GM18873 (cell line): Measurements from ENCODE around the gene SLC1A2.
"Not testable (repeated sequence)": the region's sequence is repeated elsewhere in the genome, so short reads cannot be mapped to it uniquely, and the experiment has no call there.

Source experiments
- ATAC-seq: cut with Tn5 transposase; IDR thresholded peaks from one replicate; pipeline ENCODE4 v1.9.1; 2021; ENCODE audit warnings: mild to moderate bottlenecking, moderate library complexity, moderate number of reproducible peaks; ENCODE audit not compliant: unreplicated experiment, low FRiP score

SLC1A2 gene

DNA sequence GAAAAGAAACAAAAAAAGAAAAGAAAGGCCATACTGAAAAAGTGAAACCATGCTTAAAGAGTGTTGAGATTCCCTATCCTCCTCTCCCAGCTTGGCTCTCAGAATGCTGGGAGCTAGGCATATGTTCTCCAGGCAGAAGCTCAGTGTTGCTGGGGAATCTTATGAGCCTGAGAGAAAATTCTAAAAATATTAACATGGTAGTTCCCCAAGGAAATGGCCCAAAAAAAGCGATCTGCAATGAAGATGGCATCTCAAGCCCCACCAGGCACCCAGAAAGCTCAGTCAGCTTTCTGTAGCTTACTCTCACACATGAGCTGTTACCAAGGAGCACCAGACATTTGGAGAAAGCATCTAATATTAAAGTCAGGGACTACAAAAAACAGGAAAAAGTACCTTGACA is 185.8 kb downstream of the SLC1A2 start:
- ATAC-seq: no peak

GRCh38 chr11:35232891-35233330 is 186.4 kb downstream of the SLC1A2 start:
- no peak for ATAC-seq

DNA sequence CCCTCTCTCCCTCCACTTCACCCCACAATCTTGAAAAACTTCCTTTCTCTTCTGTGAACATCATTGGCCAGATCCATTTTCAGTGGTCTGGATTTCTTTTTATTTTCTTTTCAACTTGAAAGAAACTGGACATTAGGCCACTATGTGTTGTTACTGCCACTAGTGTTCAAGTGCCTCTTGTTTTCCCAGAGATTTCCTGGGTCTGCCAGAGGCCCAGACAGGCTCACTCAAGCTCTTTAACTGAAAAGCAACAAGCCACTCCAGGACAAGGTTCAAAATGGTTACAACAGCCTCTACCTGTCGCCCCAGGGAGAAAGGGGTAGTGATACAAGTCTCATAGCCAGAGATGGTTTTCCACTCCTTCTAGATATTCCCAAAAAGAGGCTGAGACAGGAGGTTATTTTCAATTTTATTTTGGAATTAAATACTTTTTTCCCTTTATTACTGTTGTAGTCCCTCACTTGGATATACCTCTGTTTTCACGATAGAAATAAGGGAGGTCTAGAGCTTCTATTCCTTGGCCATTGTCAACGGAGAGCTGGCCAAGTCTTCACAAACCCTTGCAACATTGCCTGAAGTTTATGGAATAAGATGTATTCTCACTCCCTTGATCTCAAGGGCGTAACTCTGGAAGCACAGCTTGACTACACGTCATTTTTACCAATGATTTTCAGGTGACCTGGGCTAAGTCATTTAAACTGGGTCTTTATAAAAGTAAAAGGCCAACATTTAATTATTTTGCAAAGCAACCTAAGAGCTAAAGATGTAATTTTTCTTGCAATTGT is 188.1 kb downstream of the SLC1A2 start:
- no peak for ATAC-seq

- no peak for ATAC-seq
Observed at GRCh38 chr11:35230388-35230787, 189.0 kb downstream of the SLC1A2 start.

DNA sequence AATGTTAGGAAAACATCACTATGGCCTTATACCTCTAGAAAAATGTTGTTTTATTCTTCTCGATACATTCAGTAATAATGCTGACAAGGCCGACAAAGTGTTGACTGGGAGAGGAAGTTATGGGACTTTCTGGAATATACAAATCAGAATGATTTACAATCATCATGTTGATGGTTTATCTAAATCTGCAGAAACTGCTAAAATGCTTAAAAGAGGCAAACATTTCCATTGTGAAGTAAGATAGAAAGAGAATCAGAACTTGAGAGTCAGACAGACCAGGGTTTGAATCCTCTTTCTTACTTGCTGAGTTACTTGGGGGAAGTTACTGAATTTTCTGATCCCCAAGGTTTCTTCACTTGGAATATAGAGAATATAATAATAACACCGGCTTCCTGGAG is 191.0 kb downstream of the SLC1A2 start:
- ATAC-seq: no peak

- ATAC-seq: no peak
Observed at GRCh38 chr11:35227576-35228327, 191.6 kb downstream of the SLC1A2 start.

DNA sequence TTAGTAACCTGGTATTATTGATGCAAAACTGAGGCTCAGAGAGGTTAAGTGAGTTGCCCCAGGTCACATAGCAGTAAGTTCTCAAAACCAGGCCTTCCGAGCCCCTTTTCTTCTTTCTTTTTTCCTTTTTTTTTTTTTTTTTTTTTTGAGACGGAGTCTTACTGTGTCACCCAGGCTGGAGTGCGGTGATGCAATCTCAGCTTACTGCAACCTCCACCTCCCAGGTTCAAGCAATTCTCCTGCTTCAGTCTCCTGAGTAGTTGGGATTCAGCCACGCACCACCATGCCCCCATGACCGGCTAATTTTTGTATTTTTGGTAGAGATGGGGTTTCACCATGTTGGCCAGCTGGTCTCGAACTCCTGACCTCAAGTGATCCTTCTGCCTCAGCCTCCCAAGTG is 192.6 kb downstream of the SLC1A2 start:
- ATAC-seq: not testable (repeated sequence)

DNA sequence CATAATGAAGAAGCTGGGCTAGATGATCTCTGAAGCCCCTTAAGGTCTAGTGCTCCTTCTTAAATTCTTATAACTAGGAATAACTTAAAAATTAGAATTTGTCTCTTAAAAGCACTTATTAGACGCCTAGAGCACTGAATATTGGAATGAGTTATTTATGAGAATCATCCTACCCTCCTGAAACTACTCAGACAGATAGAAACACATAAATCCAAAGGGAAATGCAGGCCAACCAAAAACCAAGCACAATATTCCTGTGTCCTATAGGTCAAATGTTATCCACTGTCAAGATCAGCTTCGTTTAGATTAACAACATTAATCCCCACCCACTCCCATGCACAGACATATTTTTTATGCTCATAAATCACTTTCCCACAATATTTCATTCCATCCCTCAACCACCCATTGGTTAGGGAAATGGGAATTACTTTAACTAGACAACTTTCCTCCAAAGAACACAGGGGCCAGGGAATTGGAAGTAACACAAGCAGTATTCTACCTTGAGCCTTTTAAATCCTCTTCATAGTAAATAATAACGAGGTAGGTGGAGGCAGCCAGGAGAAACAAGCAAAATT is 193.3 kb downstream of the SLC1A2 start:
- ATAC-seq: no peak

DNA sequence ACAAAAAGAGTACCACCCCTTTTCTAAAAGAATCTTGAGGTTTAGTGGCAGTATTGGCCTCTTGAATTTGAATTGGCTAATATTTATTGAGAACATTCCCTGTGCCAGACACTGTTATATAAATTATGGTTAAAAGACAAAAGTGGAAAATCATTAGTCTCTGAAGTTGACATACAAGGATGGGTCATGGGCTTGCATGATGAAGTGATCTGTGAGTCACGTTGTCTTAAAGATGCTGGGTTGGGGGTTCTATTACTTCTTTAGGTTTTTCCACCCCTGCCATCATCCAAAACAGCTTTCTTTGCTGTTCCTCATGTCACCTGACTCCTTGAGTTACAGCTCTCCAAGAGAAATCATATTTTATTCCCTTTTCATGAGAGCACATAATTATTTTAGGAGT is 195.4 kb downstream of the SLC1A2 start:
- ATAC-seq: no peak

DNA sequence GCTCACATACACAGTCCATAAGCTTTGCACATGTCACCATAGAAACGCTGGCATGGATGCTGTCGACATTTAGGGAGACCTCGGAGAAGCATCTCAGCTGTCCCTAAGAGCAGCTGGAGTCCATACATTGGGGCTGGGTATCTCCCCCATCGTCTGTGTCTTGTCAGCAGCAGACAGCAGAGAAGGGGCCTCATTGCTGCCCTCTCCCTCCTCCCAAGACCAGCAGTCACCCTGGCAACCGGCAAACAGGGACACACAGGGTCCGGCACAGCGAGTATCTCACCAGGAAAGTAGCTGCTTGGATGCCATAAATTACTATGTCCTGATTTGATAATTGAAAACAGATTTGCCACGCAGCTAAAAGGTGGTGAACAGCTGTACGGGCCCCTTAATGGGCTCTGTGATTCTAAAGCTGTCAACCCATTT is 196.0 kb downstream of the SLC1A2 start:
- ATAC-seq: no peak

DNA sequence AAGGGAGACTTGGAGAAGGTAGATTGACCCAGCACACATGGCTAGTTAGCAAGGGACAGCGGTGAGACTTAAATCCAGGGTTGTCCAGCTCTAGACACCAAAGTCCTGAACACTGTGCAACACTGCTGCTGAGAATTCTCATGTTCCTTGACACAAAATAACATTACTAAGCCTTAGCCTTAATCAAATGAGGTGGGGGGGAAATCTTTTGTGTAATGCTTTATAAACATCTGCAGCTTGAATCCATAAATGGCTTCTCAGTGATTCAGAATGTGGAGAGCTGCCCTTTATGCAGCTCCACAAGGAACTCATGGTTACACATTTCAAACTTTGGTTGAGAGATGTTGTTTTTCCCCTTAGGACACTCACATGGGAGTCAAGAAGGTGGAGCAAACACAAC is 200.4 kb downstream of the SLC1A2 start:
- ATAC-seq: no peak

DNA sequence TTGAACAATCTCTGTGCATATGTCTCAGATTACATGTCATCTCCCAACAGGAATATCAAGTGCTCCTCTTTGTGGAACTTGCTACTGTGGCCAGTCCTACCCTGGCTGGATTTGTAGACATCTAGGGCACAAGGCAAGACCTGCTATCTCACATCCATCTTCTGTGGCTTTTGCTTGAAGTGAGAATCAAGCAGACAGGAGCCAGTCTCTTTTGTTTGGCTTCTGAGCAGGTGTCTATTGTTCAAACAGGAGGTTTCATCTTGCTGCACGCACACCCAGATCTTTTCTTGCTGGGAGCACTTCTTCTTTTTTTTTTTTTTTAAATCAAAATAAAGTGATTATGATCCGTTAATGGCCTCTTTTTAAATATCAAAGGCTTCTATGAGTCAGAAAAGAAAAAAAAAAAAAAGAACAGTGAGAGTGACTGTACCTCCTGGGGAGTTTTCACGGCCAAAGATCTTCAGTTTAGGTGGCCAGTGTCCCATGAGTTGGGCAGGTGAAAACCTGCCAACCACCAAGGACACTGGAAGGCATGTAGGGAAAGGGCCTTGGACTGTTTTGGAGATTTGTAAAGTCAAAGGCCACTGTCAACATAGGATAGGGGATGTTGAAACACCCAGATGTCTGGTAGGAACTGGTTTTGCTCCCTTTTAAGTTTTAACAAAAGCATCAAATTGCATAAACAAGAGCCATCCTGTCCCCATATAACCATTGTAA is 202.2 kb downstream of the SLC1A2 start:
- no peak for ATAC-seq

GRCh38 chr11:35215945-35216344 is 203.4 kb downstream of the SLC1A2 start:
- ATAC-seq: no peak

DNA sequence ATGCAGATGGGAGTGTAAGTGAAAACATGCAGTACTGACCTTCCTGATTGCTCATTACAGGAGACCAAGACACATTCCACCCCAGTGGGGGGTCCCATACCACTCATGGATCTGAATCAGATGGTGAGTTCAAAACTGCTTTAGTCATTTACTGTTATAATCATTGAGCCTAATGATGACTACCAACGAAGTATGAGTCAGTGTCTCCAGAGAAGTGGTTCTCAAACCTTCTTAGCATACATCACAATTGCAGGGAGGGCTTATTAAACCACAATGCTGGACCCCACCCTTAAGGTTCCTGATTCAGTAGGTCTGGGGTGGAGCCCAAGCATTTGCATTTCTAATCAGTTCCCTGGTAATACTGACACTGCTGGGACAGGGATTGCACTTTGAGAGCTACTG is 204.6 kb downstream of the SLC1A2 start:
- ATAC-seq: no peak

DNA sequence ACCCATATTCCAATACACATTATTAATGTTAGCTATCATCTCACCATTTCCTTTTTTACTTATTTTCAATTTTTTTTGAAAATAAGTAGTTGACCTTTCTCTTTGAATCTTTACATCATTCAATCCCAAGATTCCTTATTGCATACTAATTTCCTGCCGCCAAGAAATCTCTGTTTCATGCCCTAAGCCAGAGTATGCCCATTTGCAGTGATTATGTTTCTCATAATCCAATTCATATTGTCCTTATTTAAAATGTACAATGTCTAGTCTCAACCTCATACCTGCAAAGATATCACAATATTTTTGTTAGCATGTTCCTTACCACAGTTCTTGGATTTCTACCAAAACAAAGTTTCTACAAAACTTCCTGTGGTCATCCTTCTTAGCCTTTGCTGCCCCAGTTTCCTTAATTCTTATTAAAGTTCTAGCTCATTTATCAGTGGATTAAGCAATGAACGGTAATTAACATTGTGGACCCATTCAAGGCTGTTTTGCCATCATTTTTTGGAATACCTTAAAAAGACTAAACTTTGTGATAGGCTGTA is 205.1 kb downstream of the SLC1A2 start:
- no peak for ATAC-seq

DNA sequence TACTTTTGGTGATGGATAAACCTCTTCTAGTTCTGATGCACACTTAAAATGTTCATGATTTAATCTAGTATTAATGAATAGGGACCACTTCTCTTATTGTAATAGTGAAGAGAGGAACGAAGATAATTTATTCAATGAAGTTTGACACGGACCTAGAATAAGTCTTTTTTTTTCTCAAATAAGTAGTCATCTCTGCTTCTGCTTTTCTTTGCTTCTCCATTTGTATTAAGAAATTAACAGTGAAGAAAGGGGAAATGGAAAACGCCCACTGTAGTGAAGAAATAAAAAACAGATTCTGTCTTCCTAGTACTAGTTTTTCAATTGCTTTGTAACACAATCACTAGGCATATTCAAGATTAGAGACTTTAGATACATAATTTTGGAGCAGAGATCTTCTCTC is 207.4 kb downstream of the SLC1A2 start:
- ATAC-seq: no peak

- no peak for ATAC-seq
Observed at GRCh38 chr11:35210876-35211546, 208.3 kb downstream of the SLC1A2 start.

- ATAC-seq: no peak
Observed at GRCh38 chr11:35208795-35209194, 210.6 kb downstream of the SLC1A2 start.

GRCh38 chr11:35207471-35208403 is 211.6 kb downstream of the SLC1A2 start:
- no peak for ATAC-seq
